Stimulated activated CD4-positive, alpha-beta T cell treated with anti-CD3 and anti-CD28 coated beads, TNF-alpha, amount 100 ng/mL, for 48 hours (primary cell): Measurements from ENCODE around the gene UTS2R.
"Not testable (repeated sequence)": the region's sequence is repeated elsewhere in the genome, so short reads cannot be mapped to it uniquely, and the experiment has no call there.

ENCODE experiments used
- DNase-seq, 3 donors: peaks; one replicate each; pipeline ENCODE4 v3.0.0-alpha.2; 2020; ENCODE audit warnings: low read depth in 3 of 3

The UTS2R gene

DNA sequence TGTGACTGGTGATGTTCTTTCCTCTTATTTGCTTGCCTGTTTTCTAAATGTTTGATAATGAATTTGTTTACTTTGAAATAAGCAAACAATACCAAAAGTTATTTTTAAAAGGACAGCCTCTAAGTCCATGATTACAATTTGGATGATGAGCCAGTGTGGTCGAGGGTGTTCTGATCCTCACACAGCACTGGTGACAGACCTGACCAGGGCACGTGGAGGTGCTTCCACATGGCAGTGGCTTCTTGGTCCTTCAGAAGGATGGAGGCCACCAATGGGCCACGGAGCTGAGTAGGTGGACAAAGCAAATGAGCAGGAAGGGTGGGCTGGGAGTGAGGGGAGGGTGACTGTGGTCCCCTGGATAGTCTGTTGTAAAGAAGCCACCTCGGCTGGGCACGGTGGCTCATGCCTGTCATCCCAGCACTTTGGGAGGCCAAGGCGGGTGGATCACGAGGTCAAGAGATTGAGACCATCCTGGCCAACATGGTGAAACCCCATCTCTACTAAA lies 16.7 kb upstream of the UTS2R start:
- DNase-seq, result no peak

DNA sequence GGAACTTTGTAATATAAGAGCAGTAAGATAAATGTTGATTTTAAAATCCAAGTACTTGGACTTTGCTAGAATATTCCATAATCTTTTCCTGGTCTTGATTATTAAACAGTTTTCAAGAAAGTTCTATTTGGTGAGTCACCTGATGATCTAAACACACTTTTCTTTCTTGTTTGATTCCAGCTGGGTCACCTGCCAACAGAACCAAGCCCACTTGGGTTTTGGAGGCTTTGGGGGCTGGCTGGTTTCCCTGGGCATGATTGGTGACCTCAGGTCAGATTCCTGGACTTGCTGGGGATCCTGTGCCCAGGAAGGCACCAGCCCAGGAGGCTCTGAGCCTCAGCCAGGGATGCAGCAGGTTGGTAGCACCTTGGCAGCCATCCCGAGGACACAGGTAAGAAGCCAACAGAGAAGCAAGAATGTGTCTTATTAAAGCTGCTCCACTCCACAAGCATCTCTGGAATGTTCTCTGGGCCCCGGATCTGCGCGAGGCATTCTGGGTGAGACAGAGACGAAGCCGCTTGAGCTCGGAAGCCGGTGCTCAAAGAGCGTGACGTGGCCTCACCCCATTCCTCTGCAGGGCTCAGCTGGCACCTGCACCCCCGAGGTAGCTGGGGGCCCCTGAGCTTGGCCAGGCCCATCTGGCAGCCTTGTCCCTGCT lies 15.7 kb upstream of the UTS2R start:
- no peak for DNase-seq

DNA sequence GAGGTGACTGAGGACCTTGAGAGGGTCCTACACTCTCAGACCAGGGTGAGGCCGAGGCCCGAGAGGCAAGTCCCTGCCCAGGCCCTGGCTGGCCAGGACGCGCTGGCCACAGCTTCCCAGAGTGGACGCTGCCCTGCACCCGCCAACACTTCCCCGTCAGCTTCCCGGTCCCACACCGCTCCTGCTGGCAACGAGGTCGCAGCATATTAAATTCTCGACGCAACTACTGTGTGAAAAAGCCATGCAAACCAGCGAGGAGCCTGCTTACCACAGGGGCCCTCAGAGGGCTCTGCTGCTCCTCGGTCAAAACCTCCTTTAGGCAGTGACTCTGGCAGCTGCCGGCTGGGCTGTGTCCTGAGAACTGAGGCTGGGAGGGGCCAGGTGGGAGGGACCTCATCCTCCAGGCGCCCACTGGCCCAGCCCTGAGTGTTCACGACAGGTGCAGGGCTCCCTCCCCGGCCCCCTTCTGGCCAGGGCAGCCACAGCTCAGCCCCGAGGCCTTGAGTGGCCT lies 14.7 kb upstream of the UTS2R start:
- DNase-seq, result no peak

DNA sequence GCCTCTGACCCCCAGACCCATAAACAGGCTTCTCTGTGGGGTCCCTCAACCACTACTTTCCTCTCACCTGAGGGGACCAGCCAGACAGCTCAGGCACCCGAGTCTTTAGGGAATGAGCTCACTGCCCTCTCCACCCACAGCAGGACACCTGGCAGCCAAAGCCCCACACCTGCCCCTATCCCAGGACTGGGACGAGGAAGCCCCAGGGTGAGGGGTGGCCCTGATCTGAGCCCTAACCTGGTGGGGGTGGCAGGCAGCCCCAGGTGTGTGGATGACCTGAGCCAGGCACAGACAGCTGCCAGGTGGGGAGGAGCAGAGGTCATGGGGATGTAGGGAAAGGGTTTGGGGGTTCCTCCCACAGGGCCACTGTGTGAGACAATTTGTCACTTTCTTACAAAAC lies 14.2 kb upstream of the UTS2R start:
- no peak for DNase-seq

DNA sequence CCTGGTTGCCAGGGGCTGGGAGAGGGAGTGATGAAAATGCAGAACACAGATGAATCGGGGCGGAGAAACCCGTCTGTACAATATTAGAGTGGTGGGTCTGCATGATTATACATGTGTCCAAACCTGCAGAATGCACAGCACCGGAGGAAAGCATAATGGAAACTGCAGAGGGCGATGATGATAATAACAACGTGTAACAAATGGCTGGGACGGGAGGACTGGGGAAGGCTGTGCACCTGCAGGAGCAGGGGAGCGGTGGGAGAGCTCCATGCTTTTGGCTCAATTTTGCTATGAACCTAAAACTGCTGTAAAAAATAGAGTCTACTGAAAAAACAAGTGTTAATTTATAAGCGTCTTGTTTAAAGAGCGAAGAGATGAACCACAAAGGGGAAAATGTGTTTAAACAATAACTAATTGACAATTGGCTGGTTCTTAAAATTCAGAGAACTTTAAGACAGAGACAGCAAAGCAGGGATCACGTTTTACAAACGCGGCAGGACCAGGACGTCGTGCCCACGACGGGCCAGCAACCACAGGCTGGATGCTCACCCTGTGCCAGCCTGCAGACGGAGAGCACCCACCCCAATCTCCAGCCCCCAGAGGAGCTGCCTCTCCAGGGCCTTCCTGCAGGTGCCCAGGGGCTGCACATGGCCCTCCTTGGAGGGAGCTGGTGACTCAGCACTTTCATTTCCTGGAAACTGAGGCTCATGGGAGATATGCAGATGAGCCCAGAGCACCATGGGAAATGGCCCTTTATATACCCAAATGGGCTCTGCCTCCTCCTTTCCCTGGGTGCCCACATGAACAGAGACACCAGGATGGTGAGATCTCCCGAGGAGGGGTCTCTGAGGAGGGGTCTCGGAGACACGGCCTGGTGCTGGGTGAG lies 12.9 kb upstream of the UTS2R start, which contains the start of gene TEX19:
TSS of gene TEX19 (plus strand) at position 783 of the 886 bp plus-strand sequence. CDS start 2,904 bp downstream, outside the sequence.
- no peak for DNase-seq

DNA sequence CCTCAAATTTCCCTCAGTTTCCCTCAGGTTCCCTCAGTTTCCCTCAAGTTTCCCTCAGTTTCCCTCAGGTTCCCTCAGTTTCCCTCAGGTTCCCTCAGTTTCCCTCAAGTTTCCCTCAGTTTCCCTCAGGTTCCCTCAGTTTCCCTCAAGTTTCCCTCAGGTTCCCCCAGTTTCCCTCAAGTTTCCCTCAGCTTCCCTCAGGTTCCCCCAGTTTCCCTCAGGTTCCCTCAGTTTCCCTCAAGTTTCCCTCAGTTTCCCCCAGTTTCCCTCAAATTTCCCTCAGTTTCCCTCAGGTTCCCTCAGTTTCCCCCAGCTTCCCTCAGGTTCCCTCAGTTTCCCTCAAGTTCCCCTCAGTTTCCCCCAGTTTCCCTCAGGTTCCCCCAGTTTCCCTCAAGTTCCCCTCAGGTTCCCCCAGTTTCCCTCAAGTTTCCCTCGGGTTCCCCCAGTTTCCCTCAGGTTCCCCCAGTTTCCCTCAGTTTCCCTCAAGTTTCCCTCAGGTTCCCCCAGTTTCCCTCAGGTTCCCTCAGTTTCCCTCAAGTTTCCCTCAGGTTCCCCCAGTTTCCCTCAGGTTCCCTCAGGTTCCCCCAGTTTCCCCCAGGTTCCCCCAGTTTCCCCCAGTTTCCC lies 12.0 kb upstream of the UTS2R start:
- DNase-seq, result not testable (repeated sequence)

DNA sequence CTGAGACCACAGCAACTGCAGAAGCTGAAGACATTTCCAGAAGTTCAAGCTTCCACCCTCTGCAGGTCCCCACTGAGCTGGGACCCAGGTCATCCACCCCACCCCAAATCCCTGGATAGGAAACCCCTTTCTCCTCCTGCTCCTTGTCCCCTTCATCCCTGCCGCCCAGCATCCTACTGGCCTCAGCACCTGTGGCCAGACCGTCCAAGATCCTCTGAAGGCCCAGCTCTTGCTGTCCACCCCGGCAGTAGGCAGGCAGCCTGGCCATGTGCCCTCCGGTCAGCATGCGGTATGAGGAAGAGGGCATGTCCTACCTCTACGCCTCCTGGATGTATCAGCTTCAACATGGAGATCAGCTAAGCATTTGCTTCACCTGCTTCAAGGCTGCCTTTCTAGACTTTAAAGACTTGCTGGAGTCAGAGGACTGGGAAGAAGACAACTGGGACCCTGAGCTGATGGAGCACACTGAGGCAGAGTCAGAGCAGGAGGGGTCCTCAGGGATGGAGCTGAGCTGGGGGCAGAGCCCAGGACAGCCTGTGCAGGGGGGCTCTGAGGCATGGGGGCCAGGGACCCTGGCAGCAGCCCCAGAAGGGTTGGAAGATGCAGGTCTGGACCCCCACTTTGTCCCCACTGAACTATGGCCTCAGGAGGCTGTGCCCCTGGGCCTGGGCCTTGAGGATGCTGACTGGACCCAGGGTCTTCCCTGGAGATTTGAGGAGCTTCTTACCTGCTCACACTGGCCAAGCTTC lies 9.5 kb upstream of the UTS2R start:
- DNase-seq, result no peak

DNA sequence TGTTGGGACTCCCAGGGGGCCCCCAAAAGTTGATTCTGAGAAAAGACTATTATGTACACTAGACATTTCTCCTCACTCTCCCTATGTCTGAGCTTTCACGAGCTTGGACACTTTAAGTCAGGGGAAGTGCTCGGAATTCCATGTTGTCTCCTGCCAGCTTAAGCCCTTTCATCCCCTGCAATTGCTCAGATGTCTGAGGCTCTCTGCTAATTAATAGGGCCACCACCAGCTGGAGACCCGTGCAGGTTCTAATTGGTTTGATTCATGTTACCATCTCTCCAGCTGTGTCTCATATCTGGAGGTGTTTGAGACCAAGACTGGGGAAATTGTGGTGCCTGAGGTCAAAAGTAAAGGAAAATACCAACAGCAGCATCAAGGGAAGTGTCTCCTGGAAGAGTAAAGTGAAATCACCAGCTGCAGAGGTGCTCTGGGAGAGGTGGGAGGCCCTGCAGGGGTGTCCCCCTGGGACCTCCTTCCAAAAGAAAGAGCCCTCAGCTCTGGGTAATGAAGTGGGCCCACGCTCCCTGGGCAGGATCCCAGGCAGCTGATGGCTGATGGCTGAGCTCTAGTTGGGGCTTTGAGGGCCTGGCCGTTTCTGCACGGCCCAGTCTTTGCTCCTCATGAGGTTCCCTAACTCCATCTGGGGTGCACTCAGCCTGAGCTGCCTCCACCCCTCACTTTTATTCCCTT lies 5.8 kb upstream of the UTS2R start:
- no peak for DNase-seq

DNA sequence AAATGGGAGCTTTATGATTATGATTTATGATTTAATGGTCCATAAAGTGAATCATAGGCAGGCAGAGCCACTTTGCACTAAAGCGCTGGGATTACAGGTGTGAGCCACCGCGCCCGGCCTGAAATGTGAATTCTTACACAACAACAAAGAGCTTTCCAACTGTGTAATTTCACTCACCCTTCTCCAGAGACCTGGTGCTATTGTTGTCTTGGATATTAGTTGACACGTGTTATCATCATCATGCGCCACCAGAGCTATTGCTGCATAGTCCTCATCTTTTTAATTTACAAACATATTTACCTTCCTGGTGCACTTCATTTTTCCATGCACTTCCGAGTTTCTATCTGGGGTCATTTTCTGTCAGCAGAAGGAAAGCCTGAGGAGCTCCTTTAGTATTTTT lies 4.8 kb upstream of the UTS2R start:
- DNase-seq, result no peak

DNA sequence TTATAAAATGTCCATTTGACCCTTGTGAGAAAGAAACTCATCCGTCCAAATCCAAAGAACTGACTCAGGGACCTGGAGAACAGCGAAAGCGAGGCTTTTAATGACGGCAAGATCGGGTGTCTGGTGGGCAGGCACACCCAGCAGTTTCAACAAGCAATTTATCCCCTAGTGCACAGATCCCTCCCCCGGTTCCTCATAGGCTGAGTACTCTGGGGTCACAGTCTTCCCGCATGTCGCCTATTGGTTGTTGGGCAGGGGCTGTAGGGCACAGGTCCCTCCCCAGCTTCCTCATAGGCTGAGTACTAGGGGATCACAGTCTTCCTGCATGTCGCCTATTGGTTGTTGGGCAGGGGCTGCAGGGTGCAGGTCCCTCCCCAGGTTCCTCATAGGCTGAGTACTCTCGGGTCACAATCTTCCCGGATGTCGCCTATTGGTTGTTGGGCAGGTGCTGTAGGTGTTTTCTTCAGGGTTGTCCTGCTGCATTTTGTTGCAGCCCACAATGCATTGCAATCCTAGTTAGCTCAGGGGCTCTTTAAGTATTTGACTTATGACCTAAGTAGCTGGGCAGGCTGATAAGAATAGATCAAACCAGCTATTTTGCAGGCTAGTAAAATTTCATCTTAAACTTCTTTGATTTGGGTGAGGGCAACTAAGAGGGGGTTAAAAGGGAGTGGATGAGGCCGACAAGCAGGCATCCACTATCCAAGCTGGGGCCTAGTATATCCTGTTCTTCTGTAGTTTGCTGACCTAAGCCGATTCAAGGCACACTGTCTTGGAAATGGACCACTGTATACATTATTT lies 3.6 kb upstream of the UTS2R start:
- DNase-seq, result no peak

DNA sequence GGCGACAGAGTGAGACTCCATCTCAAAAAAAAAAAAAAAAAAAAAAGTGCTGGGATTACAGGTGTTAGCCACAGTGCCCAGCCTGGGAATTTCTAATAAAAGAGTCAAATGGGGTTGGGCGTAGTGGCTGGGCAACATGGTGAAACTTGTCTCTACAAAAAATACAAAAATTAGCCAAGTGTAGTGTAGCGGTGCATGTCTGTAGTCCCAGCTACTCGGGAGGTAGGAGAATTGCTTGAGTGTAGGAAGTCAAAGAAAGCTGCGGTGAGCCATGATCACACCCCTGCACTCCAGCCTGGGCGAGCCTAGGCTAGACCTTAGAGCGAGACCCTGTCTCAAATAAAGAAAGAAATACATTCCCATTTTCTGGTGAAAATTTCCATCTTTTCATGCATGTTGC lies 2.4 kb upstream of the UTS2R start:
- DNase-seq, result no peak

DNA sequence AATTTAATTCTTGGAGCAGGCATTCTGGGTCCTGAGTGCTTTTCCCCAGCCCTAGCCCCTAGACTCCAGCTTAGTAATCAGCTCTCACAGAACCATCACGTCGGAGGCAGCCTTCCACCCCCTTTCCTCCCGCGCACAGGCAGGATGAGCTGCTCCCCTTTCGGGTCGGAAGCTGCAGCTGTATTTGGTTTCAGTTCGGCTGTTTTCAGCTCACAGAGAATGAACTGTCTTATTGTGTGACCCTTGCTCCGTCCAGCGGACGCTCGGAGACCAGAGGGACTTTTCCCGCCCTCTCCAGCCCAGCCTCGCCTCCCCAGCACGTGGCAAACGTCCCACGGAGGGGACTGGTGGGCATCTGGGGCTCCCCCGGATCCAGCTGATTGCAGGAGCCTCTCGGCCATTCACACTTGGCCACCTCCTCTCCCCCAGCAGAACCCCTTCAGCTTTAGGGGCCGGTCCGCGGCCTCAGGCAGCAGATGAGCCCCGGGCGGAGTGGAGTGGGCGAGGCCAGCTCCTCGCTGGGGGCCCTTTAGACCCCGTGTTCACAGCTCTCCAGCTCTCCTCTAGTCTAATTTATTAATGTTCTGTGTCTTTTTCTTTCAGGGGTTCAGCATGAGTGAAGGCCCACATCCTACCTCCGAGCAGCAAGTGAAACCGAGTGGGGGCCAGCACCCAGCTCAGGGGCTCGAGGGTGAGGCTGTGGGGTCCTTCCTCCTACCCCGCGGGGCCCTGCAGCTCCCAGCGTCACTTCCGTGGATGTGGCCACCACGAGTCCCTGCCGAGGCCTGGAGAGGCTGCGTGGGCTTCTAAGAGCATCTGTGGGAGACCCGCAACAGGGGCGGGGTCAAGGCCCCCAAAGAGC lies 863 bp upstream of the UTS2R start:
- DNase-seq, result no peak

DNA sequence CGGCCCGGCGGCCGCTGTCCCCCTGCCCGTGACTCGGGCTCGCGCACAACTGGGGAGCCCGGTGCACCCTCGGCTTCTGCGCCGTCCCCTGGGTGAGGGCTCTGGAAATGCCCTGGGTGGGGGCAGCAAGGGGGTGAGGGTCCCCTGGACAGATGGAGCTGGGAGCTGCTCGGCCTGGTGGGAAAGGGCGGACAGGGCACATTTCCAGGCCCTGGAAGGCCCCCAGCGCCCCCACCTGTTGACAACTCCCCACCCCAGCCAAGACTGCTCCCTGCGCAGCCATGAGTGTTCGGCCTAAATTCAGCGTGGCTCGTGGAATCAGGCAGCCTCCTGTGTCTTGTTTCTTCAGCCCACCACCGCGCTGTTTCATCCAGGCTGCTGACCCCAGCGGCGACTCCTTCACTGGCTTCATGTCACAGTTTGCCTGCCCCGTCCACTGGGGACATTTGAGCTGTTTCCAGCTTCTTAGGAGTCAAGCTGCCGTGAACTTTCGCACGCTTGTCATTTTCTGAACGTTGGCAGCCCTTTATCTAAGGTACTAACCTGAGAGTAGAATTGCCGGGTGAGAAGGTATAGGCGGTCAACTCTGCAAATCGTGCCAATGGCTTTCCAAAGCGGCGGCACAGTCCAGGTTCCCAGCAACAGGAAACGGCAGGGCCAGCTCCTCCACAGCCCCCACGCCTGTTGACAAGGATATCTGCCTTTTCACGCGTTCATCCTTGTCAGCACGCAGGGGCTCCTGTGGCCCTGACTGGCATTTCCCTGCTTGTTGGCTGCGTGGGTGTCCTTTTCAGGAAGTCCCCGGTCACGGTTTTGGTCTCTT lies 895 bp downstream of the UTS2R start:
- no peak for DNase-seq

DNA sequence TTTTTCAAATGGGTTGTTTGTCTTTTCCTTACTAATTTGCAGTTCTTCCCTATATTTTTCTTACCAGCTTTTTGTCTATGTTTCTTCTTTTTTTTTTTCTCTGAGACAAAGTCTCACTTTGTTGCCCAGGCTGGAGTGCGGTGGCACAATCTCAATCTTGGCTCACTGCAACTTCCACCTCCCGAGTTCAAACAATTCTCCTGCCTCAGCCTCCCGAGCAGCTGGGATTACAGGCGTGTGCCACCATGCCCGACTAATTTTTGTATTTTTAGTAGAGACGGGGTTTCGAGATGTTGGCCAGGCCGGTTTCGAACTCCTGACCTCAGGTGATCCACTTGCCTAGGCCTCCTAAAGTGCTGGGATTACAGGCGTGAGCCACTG lies 1.5 kb downstream of the UTS2R start:
- not testable (repeated sequence) for DNase-seq

DNA sequence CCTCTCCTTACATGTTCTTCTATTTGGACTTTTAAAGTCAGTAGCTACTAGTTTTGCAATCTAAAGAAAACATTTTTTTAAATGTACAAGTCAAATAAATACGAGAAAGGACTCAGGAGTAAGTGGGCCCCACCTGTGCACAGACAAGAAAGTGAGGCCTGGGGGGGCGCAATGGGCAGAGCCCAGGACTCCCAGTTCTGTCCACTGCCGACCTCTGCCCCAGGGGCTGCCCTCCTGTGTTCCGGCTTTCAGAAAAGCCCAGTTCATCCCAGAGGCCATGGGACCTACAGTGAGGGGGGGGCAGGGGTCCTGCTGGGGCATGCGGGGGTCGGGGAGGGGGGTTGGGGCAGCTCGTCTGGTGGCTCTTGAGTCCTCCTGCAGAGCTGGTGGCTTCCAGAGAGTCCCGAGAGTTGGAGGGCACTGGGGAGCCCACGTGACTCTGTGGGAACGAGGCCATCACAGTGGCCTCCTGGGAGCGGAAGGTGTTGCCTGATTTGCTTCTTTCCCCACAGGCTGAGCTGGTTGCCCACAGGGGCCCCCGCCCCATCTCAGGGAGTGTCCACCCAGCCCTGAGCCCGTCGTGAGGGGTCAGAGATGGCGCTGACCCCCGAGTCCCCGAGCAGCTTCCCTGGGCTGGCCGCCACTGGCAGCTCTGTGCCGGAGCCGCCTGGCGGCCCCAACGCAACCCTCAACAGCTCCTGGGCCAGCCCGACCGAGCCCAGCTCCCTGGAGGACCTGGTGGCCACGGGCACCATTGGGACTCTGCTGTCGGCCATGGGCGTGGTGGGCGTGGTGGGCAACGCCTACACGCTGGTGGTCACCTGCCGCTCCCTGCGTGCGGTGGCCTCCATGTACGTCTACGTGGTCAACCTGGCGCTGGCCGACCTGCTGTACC lies 2.4 kb downstream of the UTS2R start:
- DNase-seq, result no peak

DNA sequence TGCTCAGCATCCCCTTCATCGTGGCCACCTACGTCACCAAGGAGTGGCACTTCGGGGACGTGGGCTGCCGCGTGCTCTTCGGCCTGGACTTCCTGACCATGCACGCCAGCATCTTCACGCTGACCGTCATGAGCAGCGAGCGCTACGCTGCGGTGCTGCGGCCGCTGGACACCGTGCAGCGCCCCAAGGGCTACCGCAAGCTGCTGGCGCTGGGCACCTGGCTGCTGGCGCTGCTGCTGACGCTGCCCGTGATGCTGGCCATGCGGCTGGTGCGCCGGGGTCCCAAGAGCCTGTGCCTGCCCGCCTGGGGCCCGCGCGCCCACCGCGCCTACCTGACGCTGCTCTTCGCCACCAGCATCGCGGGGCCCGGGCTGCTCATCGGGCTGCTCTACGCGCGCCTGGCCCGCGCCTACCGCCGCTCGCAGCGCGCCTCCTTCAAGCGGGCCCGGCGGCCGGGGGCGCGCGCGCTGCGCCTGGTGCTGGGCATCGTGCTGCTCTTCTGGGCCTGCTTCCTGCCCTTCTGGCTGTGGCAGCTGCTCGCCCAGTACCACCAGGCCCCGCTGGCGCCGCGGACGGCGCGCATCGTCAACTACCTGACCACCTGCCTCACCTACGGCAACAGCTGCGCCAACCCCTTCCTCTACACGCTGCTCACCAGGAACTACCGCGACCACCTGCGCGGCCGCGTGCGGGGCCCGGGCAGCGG lies 3.2 kb downstream of the UTS2R start:
- DNase-seq, result no peak
